Measurements from ENCODE around the gene ZBTB7C. TPM values are rescaled to one million over a fixed set of nuclear protein-coding genes. Genes with fewer than 3 reads are reported as not detected.

ZBTB7C gene
- total RNA-seq, 6 donors from 2014 or later: 6.1 to 18.1 (median 12.2) TPM

- H3K27me3 ChIP-seq: no peaks in the 10 kb centered on the region
- peaks cover 0 to 10% (median 4%) of the 10 kb centered on the region in 4 donors for H3K4me1 ChIP-seq
- ATAC-seq (ENCODE audit: low FRiP score in 2 of 2) (peak in 1 of 2 donors; percentile 31), DNase-seq (no peak)
- no peaks in the 10 kb centered on the region for H3K36me3 ChIP-seq
- no peaks in the 10 kb centered on the region for H3K9me3 ChIP-seq
- WGBS, 2 donors: 92 to 100% methylated on average over 1 to 3 of the region's 3 CpGs
- H3K4me3 ChIP-seq: no peak overlapping the region
- no peak overlapping the region for H3K27ac ChIP-seq
- TF ChIP-seq EP300 (IDR thresholded peaks at IDR 0.05) (no peak), POLR2AphosphoS5 (IDR thresholded peaks at IDR 0.05) (no peak), CTCF (IDR thresholded peaks at IDR 0.05) (no peak), POLR2A (IDR thresholded peaks at IDR 0.05) (no peak)
Measured at GRCh38 chr18:48121752-48122151, 287.4 kb downstream of the ZBTB7C start.

- H3K9me3 ChIP-seq: no peaks in the 10 kb centered on the region
- DNase-seq: peak in 1 of 2 donors; percentile 62
- no peak for ATAC-seq (ENCODE audit: low FRiP score in 2 of 2)
- TF ChIP-seq POLR2A (IDR thresholded peaks at IDR 0.05): no peak
- TF ChIP-seq EP300 (IDR thresholded peaks at IDR 0.05): no peak
- no peak for TF ChIP-seq CTCF (IDR thresholded peaks at IDR 0.05)
- no peak for TF ChIP-seq POLR2AphosphoS5 (IDR thresholded peaks at IDR 0.05)
- peaks cover 0 to 5% (median 4%) of the 10 kb centered on the region in 4 donors for H3K4me1 ChIP-seq
- H3K27me3 ChIP-seq: no peaks in the 10 kb centered on the region
- 91 to 94% methylated on average over 5 of the region's 5 CpGs for WGBS, 2 donors
- no peaks in the 10 kb centered on the region for H3K36me3 ChIP-seq
- H3K27ac ChIP-seq: no peak overlapping the region
- no peak overlapping the region for H3K4me3 ChIP-seq
Measured at GRCh38 chr18:48119204-48119603, 290.0 kb downstream of the ZBTB7C start.

- ATAC-seq (ENCODE audit: low FRiP score in 2 of 2) (no peak), DNase-seq (no peak)
- Histone ChIP-seq H3K27me3 (no peaks in the 10 kb centered on the region), H3K36me3 (no peaks in the 10 kb centered on the region), H3K4me1 (no peaks in the 10 kb centered on the region), H3K4me3 (no peak overlapping the region), H3K9me3 (no peaks in the 10 kb centered on the region), H3K27ac (no peak overlapping the region)
- WGBS, 2 donors: 81 to 82% methylated on average over 8 to 9 of the region's 9 CpGs
- TF ChIP-seq EP300 (IDR thresholded peaks at IDR 0.05) (no peak), CTCF (IDR thresholded peaks at IDR 0.05) (no peak), POLR2A (IDR thresholded peaks at IDR 0.05) (no peak), POLR2AphosphoS5 (IDR thresholded peaks at IDR 0.05) (no peak)
Measured at GRCh38 chr18:48116873-48117630, 292.1 kb downstream of the ZBTB7C start.

GRCh38 chr18:48116017-48116416 is 293.2 kb downstream of the ZBTB7C start:
- WGBS, 2 donors: 93 to 96% methylated on average over 7 of the region's 7 CpGs
- no peak overlapping the region for H3K27ac ChIP-seq
- TF ChIP-seq POLR2A (IDR thresholded peaks at IDR 0.05) (no peak), EP300 (IDR thresholded peaks at IDR 0.05) (no peak), POLR2AphosphoS5 (IDR thresholded peaks at IDR 0.05) (no peak), CTCF (IDR thresholded peaks at IDR 0.05) (no peak)

GRCh38 chr18:48113691-48114090 is 295.5 kb downstream of the ZBTB7C start:
- H3K36me3 ChIP-seq: no peaks in the 10 kb centered on the region
- ATAC-seq (ENCODE audit: low FRiP score in 2 of 2) (no peak), DNase-seq (no peak)
- no peak for TF ChIP-seq CTCF (IDR thresholded peaks at IDR 0.05)
- TF ChIP-seq POLR2AphosphoS5 (IDR thresholded peaks at IDR 0.05): no peak
- no peak for TF ChIP-seq EP300 (IDR thresholded peaks at IDR 0.05)
- TF ChIP-seq POLR2A (IDR thresholded peaks at IDR 0.05): no peak
- WGBS, 2 donors: 86% methylated on average over 5 to 8 of the region's 8 CpGs
- H3K27me3 ChIP-seq: no peaks in the 10 kb centered on the region
- H3K9me3 ChIP-seq: no peaks in the 10 kb centered on the region
- H3K4me3 ChIP-seq: no peak overlapping the region
- H3K4me1 ChIP-seq: no peaks in the 10 kb centered on the region
- H3K27ac ChIP-seq: no peak overlapping the region

More at GRCh38 chr18:48116017-48116416, 293.2 kb downstream of the ZBTB7C start:
- DNase-seq: no peak
- no peaks in the 10 kb centered on the region for H3K27me3 ChIP-seq
- no peaks in the 10 kb centered on the region for H3K9me3 ChIP-seq
- H3K4me3 ChIP-seq: no peak overlapping the region
- H3K4me1 ChIP-seq: no peaks in the 10 kb centered on the region
- no peak for ATAC-seq (ENCODE audit: low FRiP score in 2 of 2)
- no peaks in the 10 kb centered on the region for H3K36me3 ChIP-seq
